Measurements from ENCODE around the gene IFNL4. TPM values are rescaled to one million over a fixed set of nuclear protein-coding genes. Genes with fewer than 3 reads are reported as not detected.

Gene IFNL4
- total RNA-seq, 1 experiment from 2014 or later = not detected

DNA sequence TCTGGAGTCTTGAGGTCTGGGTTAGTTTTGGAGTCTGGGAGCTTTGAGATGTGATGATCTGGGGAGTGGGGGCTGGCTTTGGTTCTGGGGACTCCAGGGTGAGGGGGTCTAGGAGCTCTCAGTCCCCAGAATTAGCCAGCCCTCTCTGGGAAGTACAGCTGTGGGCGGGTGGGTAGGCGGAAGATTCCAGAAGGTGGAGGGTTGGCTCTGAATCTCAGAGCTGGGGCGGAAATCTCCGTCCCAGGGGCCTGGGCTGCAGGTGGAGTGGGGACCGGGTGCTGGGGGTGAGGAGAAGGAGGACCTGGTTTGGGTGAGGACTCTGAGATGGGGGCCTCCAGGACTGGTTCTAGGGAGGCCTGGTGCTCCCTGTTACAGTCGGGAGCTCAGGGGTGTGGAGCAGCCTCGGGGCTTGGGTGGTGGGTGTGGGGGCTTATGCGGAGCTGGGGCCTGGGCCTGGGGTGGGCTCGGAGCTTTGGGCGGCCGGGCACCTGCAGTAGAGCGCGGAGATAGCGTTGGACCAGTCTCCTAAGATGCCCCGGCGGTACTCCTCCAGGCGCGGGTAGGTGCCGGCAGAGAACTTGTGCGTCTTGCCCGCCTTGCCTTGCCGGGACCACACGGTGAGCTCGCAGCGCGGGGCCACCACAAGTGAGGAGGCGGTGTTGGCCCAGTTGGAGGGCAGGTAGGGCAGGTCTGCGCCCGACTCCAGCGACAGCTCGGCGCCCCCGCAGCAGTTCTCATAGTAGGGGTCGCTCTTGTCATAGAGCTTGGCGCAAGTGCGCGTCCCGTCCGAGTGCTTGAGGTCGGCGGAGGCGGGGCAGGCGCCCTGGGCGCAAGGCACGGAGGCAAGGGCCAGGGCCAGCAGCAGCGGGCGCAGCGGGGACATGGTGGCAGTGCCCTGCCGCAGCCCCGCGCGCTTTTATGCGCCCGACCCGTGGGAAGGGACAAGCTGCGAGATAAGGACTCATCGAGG is 45.0 kb downstream of the IFNL4 start, which contains the start of gene SYCN:
Gene SYCN, minus strand, starts transcription at position 892 of the 970 bp plus-strand sequence. Its CDS starts 9 bp downstream, at position 883.
- DNase-seq (ENCODE audit: low read depth) = no peak
- in situ Hi-C loops (cut with HindIII; ENCODE audit: low pct_unique_long_range_greater_than_20kb, low sequenced_read_pairs) = no loop called here

DNA sequence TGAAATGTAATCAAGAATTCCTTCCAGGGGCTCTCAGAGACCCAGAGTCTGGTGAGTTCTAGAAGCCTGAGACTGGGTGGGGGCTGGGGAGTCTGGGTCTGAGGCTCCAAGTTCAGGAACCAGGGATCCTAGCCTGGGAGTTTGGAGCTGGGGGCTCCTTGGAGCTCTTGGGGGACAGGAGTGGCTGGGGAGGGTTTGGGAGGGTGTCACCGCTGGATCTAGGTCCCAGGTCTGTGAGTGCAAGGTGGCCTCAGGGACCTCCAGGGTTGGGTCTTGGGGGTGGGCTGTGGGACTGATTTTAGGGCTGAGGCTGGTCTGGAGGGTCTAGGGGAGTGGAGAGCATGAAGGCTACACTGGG is 45.7 kb downstream of the IFNL4 start:
- no peak for DNase-seq (ENCODE audit: low read depth)
- in situ Hi-C loops (cut with HindIII; ENCODE audit: low pct_unique_long_range_greater_than_20kb, low sequenced_read_pairs) = no loop called here

DNA sequence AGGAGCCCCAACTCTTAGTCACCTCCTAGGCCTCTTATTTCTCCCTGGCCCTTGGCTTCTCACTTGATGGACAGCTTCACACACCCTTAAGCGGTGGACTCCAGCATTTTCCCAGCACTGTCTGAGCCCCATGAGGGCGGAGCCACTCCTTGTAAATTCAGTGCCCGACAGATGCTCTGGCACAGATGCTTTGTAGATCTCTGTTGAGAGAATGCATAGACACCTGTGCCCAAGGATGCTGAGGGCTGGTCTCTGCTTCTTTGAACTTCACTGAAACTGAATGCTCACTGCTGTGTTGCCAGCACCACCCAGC is 47.9 kb downstream of the IFNL4 start:
- DNase-seq (ENCODE audit: low read depth) = no peak
- in situ Hi-C loops (cut with HindIII; ENCODE audit: low pct_unique_long_range_greater_than_20kb, low sequenced_read_pairs) = no loop called here

DNA sequence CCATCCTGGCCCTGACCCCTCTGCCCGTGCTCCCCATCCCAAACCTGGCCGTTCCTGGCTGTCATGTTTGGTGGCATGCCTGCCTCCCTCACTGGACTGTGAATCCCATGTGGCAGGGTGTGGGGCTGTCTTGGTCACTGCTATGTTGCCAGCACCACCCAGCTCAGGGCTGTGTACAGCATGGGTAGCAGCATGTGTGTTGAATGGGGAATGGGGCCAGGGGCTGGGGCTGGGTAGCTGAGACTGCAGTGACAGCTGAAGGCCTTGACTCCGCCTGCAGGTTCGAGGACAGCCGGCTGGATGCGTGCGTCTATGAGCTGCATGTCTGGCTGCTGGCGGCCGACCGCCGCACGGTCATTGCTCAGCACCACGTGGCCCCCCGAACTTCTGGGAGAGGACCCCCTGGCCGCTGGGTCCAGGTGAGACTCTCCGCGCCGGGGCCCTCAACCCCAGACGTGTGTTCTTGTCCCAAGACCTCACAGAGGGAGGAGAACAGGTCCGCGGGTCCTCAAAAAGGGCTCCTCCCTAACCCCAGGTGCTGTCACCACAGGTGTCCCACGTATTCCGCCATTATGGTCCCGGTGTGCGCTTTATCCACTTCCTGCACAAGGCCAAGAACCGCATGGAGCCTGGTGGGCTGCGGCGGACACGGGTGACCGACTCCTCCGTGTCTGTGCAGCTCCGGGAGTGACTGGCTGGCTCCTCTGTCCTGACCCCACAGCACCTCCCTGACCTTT is 48.4 kb downstream of the IFNL4 start:
- in situ Hi-C loops (cut with HindIII; ENCODE audit: low pct_unique_long_range_greater_than_20kb, low sequenced_read_pairs) = no loop called here
- DNase-seq (ENCODE audit: low read depth) = no peak

DNA sequence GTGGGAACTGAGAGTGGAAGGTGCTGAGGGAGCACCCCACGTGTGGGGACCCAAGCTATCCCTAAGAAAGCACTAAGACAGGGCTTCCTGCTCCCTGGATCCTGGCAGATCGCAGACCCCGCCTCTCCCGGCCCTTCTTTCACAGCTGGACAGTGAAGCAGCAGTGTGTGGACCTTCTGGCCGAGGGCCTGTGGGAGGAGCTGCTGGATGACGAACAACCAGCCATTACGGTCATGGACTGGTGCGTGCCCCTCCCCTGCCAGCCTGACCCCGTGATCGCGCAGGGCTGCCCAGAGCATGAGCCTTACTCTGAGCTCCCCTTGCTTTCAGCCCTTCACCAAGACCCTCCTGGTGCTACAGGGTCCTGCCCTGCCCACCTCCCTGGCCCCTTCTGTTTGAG is 49.6 kb downstream of the IFNL4 start:
- DNase-seq (ENCODE audit: low read depth) = peak; percentile 88
- in situ Hi-C loops (cut with HindIII; ENCODE audit: low pct_unique_long_range_greater_than_20kb, low sequenced_read_pairs) = no loop called here

DNA sequence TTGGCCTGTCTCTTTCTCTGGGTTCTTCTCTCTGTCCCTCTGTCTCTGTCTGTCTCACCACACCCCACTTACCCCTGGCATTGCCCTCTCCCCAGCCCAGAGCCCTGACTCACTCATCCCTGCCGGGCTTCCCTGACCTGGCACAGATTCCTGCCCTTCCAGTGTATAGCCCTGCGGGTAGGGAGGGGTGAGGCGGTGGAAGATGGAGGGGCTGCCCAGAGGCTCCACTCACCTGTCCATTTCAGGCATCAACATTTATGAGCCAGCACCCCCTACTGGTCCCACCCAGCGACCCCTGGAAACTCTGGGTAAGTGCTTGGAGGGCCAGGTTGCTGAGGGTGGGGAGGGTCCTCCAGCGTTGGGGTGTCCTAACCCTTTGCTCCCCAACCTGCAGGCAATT is 50.8 kb downstream of the IFNL4 start:
- no peak for DNase-seq (ENCODE audit: low read depth)
- in situ Hi-C loops (cut with HindIII; ENCODE audit: low pct_unique_long_range_greater_than_20kb, low sequenced_read_pairs) = no loop called here

DNA sequence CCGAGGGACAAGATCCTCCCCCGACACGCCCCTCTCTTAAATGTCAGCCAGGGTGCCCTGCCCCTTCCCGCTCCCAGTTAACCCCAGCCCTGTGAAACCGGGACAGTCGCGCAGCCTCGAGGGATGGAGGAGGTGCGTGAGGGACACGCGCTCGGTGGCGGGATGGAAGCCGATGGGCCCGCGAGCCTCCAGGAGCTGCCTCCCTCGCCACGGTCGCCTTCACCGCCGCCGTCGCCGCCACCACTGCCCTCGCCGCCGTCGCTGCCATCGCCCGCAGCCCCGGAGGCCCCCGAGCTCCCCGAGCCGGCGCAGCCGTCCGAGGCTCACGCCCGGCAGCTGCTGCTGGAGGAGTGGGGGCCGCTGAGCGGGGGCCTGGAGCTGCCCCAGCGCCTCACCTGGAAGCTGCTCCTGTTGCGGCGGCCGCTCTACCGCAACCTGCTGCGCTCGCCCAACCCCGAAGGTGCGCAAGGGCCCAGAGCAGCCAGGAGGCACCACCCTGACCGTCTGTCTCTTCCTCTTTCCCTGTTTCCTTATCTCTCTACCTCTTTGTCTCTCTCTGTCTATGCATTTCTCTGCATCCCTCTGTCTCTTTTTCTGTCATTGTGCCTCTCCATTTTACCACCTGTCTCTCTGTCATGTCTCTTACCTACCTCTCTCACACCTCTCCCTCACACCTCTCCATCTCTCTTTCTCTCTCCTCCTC is 51.6 kb downstream of the IFNL4 start, which contains the start of gene NCCRP1:
Gene NCCRP1, plus strand, starts transcription at position 105 of the 703 bp plus-strand sequence. Its CDS starts 19 bp downstream, at position 124.
- DNase-seq (ENCODE audit: low read depth) = no peak
- in situ Hi-C loops (cut with HindIII; ENCODE audit: low pct_unique_long_range_greater_than_20kb, low sequenced_read_pairs) = no loop called here

DNA sequence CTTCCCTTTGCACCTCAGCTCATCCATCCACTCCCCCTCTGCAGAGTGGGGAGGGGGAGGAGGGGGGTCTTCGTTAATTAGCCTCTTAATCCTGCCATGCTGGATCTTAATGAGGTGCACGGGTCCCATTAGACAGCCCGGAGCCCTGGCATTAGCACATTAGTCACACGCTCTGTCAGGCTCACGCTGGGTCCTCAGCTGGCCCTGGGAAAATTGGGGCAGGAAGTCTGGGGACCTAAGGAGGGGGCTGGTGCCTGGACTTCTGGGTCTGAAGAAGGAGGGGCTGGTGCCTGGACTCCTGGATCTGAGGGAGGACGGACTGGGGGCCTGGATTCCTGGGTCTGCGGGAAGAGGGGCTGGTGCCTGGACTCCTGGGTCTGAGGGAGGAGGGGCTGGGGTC is 52.3 kb downstream of the IFNL4 start:
- in situ Hi-C loops (cut with HindIII; ENCODE audit: low pct_unique_long_range_greater_than_20kb, low sequenced_read_pairs) = no loop called here
- DNase-seq (ENCODE audit: low read depth) = no peak

Other genes starting within 250 kb of the IFNL4 start
- 28.1 and 50.7 TPM in 2 replicates for gene FBXO27, start 216.3 kb downstream of the IFNL4 start, total RNA-seq (2014; rRNA removed; shearing (Covaris generic); ENCODE audit: low replicate concordance)
- gene ACP7, start 164.5 kb downstream of the IFNL4 start, total RNA-seq (2014; rRNA removed; shearing (Covaris generic); ENCODE audit: low replicate concordance) = not detected in 2 replicates
- gene PAK4, start 123.1 kb downstream of the IFNL4 start, total RNA-seq (2014; rRNA removed; shearing (Covaris generic); ENCODE audit: low replicate concordance) = 23.1 and 28.0 TPM in 2 replicates
- not detected in 2 replicates for gene NCCRP1, start 51.9 kb downstream of the IFNL4 start, total RNA-seq (2014; rRNA removed; shearing (Covaris generic); ENCODE audit: low replicate concordance)
- gene SYCN, start 44.6 kb downstream of the IFNL4 start, total RNA-seq (2014; rRNA removed; shearing (Covaris generic); ENCODE audit: low replicate concordance) = not detected in 2 replicates
- not detected in 2 replicates for gene IFNL3, start 3.9 kb downstream of the IFNL4 start, total RNA-seq (2014; rRNA removed; shearing (Covaris generic); ENCODE audit: low replicate concordance)
- gene IFNL2, start 19.5 kb upstream of the IFNL4 start, total RNA-seq (2014; rRNA removed; shearing (Covaris generic); ENCODE audit: low replicate concordance) = not detected in 2 replicates
- gene IFNL1, start 47.6 kb upstream of the IFNL4 start, total RNA-seq (2014; rRNA removed; shearing (Covaris generic); ENCODE audit: low replicate concordance) = not detected in 2 replicates
- 0.52 and 2.0 TPM in 2 replicates for gene LRFN1, start 72.0 kb upstream of the IFNL4 start, total RNA-seq (2014; rRNA removed; shearing (Covaris generic); ENCODE audit: low replicate concordance)
- gene GMFG, start 87.2 kb upstream of the IFNL4 start, total RNA-seq (2014; rRNA removed; shearing (Covaris generic); ENCODE audit: low replicate concordance) = not detected in 2 replicates
- 39.6 and 63.2 TPM in 2 replicates for gene SAMD4B, start 93.6 kb upstream of the IFNL4 start, total RNA-seq (2014; rRNA removed; shearing (Covaris generic); ENCODE audit: low replicate concordance)
- 77.5 and 79.9 TPM in 2 replicates for gene PAF1, start 142.2 kb upstream of the IFNL4 start, total RNA-seq (2014; rRNA removed; shearing (Covaris generic); ENCODE audit: low replicate concordance)
- gene MED29, start 142.5 kb upstream of the IFNL4 start, total RNA-seq (2014; rRNA removed; shearing (Covaris generic); ENCODE audit: low replicate concordance) = 76.2 and 86.5 TPM in 2 replicates
- gene ZFP36, start 158.0 kb upstream of the IFNL4 start, total RNA-seq (2014; rRNA removed; shearing (Covaris generic); ENCODE audit: low replicate concordance) = 1.4 TPM in 1 of 2 replicates, not detected in the other
- 5.1 and 34.1 TPM in 2 replicates for gene PLEKHG2, start 163.8 kb upstream of the IFNL4 start, total RNA-seq (2014; rRNA removed; shearing (Covaris generic); ENCODE audit: low replicate concordance)
- gene RPS16, start 187.1 kb upstream of the IFNL4 start, total RNA-seq (2014; rRNA removed; shearing (Covaris generic); ENCODE audit: low replicate concordance) = 76.6 and 151 TPM in 2 replicates
- gene SUPT5H, start 196.7 kb upstream of the IFNL4 start, total RNA-seq (2014; rRNA removed; shearing (Covaris generic); ENCODE audit: low replicate concordance) = 95.5 and 108 TPM in 2 replicates
- 243 and 282 TPM in 2 replicates for gene TIMM50, start 232.0 kb upstream of the IFNL4 start, total RNA-seq (2014; rRNA removed; shearing (Covaris generic); ENCODE audit: low replicate concordance)